GM11168 (cell line): ENCODE results near the gene BEX1.

Experiments used
- in situ Hi-C: fragments of 300-500 bp; cut with MboI; formaldehyde crosslinking; loops from one replicate; pipeline ENCODE4 v1.12.0; 2022; ENCODE audit warnings: low sequenced_read_pairs; ENCODE audit not compliant: unreplicated experiment

Gene BEX1

DNA sequence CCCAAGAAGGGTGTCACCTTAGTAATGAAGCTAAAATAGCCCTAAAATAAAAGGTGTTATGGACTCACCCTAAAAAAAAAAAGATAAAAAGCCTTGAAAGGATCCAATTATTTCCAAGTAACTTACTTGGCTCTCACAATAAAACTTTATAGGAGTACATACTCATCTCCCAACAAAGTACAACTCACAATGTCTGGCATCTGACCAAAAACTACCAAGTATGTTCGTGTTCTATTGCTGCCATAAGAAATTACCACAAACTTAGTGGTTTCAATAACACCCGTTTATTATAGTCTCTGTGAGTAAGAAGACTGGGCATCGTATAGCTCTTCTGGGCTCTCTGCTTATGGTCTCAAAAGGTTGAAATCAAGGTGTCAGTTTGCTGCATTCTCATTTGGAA lies 51.0 kb downstream of the BEX1 start:
- in situ Hi-C loops: no loop called here
